ENCODE results near the gene ZNF827.

- TF ChIP-seq CTCF (IDR thresholded peaks at IDR 0.05): no peak
- no peak for TF ChIP-seq POLR2A (IDR thresholded peaks at IDR 0.05)
- TF ChIP-seq EP300 (IDR thresholded peaks at IDR 0.05): no peak
- TF ChIP-seq POLR2AphosphoS5 (IDR thresholded peaks at IDR 0.05): no peak
These were observed 43.6 kb downstream of the ZNF827 start for GRCh38 chr4:145895056-145895455.
